Endothelial cell of umbilical vein (primary cell): ENCODE measurements around the gene FIGNL2. TPM values are rescaled to one million over a fixed set of nuclear protein-coding genes. Genes with fewer than 3 reads are reported as not detected.
A peak's percentile ranks its signal among the peaks of the same experiment; 100 is the strongest.

Source experiments
- BruUV-seq: library from RNA; stranded (reverse); fragments of 400-500 nt; replicated peaks from 2 replicates; lab custom pipeline; 2021; lab: Mats Ljungman, UMichigan
- CTCF ChIA-PET: fragments of 300-600, 350-600 bp; sonication (Branson Sonifier 250); formaldehyde crosslinking; loops from one replicate; lab custom pipeline; 2021; ENCODE audit warnings: antibody characterized with exemption, inconsistent platforms; lab: Charles Lee
- POLR2A ChIA-PET: fragments of 300-600, 350-600 bp; sonication (Branson Sonifier 250); formaldehyde crosslinking; loops from one replicate; lab custom pipeline; 2021; ENCODE audit warnings: antibody characterized with exemption, inconsistent platforms; lab: Charles Lee
- DNase-seq: peaks from one replicate; pipeline ENCODE4 v3.0.0-alpha.2; 2011; ENCODE audit warnings: low read depth, low spot score
- FAIRE-seq: peaks from 2 replicates; lab custom pipeline; 2011; peaks lifted over from hg19 to GRCh38; lab: Jason Lieb, UNC
- H2AFZ ChIP-seq: 2 replicates; pipeline ENCODE4 v1.6.0; 2012; ENCODE audit warnings: low read depth, low read length, control low read depth, inconsistent platforms
- H3K27ac ChIP-seq: 2 replicates; pipeline ENCODE4 v1.5.1; 2011; ENCODE audit warnings: low read depth, mild to moderate bottlenecking, control low read depth, low read length, moderate library complexity; ENCODE audit not compliant: insufficient read depth
- H3K27me3 ChIP-seq, 2 experiments: 2 replicates each; pipeline versions ENCODE4 v1.6.0 to v1.6.1; 2011; ENCODE audit warnings: low read length in 2 of 2, mixed read lengths in 1 of 2; ENCODE audit not compliant: control insufficient read depth in 2 of 2, insufficient read depth in 2 of 2
- H3K36me3 ChIP-seq, 2 experiments: 2 replicates in 1 of 2; 3 replicates in 1 of 2; pipeline ENCODE4 v1.5.1; 2011; ENCODE audit warnings: low read length in 2 of 2, mild to moderate bottlenecking in 1 of 2, moderate library complexity in 1 of 2; ENCODE audit not compliant: control insufficient read depth in 2 of 2, insufficient read depth in 2 of 2; ENCODE audit errors: extremely low read depth in 1 of 2
- H3K4me1 ChIP-seq: 3 replicates; pipeline ENCODE4 v1.5.1; 2011; ENCODE audit warnings: mild to moderate bottlenecking, low read length; ENCODE audit not compliant: control insufficient read depth, insufficient read depth; ENCODE audit errors: extremely low read depth
- H3K4me2 ChIP-seq: 2 replicates; pipeline ENCODE4 v1.6.1; 2011; ENCODE audit warnings: low read length, control low read depth, mixed read lengths; ENCODE audit not compliant: insufficient read depth
- H3K4me3 ChIP-seq, 3 experiments: fragments of 200-600 bp in 1 of 3; sonication (generic), shearing (Covaris generic) in 1 of 3; replicated peaks in 1 of 3; 2 replicates each; pipeline ENCODE4 v1.5.1; 2011 to 2016; ENCODE audit warnings: control low read depth in 3 of 3, low read length in 3 of 3, mild to moderate bottlenecking in 2 of 3, inconsistent platforms in 1 of 3, low read depth in 1 of 3, moderate library complexity in 1 of 3; ENCODE audit not compliant: insufficient read depth in 1 of 3
- H3K79me2 ChIP-seq: 2 replicates; pipeline ENCODE4 v1.6.0; 2012; ENCODE audit warnings: low read length, inconsistent platforms; ENCODE audit not compliant: control insufficient read depth, insufficient read depth
- H3K9ac ChIP-seq: replicated peaks from 2 replicates; pipeline ENCODE3; 2011; ENCODE audit warnings: low read length, control low read depth; ENCODE audit not compliant: insufficient read depth; ENCODE audit errors: extremely low read depth
- H3K9me1 ChIP-seq: replicated peaks from 3 replicates; pipeline ENCODE4 v1.6.0; 2011; ENCODE audit warnings: mild to moderate bottlenecking, low read length; ENCODE audit not compliant: control insufficient read depth, insufficient read depth; ENCODE audit errors: extremely low read depth
- H3K9me3 ChIP-seq: replicated peaks from 2 replicates; pipeline ENCODE4 v1.5.1; 2012; ENCODE audit warnings: low read length, inconsistent platforms; ENCODE audit not compliant: control insufficient read depth, insufficient read depth
- H4K20me1 ChIP-seq: replicated peaks from 2 replicates; pipeline ENCODE3; 2011; ENCODE audit warnings: mild to moderate bottlenecking, low read length; ENCODE audit not compliant: control insufficient read depth, insufficient read depth; ENCODE audit errors: extremely low read depth
- CTCF ChIP-seq, 2 donors: IDR thresholded peaks; 1 replicate in 1 of 2; 2 replicates in 1 of 2; pipeline ENCODE4 v1.5.1; 2011; ENCODE audit warnings: low read length in 2 of 2, mild to moderate bottlenecking in 2 of 2, moderate library complexity in 2 of 2, control low read depth in 1 of 2, inconsistent platforms in 1 of 2, low read depth in 1 of 2; ENCODE audit not compliant: insufficient read depth in 1 of 2; ENCODE audit errors: extremely low read depth in 1 of 2
- EZH2 ChIP-seq: IDR thresholded peaks from 2 replicates; pipeline ENCODE4 v1.6.1; 2012; ENCODE audit warnings: borderline replicate concordance, low read depth, mild to moderate bottlenecking, moderate library complexity, low read length, inconsistent platforms; ENCODE audit not compliant: severe bottlenecking
- FOS ChIP-seq: IDR thresholded peaks from 2 replicates; pipeline ENCODE4 v1.6.1; 2011; ENCODE audit warnings: mild to moderate bottlenecking, low read length, moderate library complexity, borderline replicate concordance; ENCODE audit not compliant: insufficient read depth
- GATA2 ChIP-seq: IDR thresholded peaks from 2 replicates; pipeline ENCODE4 v1.7.0; 2011; ENCODE audit warnings: low read depth, mild to moderate bottlenecking, moderate library complexity, mixed read lengths, low read length; ENCODE audit not compliant: insufficient read length, insufficient read depth
- JUN ChIP-seq: IDR thresholded peaks from 2 replicates; pipeline ENCODE4 v1.6.1; 2011; ENCODE audit warnings: borderline replicate concordance, low read depth; ENCODE audit not compliant: insufficient read length, insufficient read depth
- MAX ChIP-seq: IDR thresholded peaks from 2 replicates; pipeline ENCODE4 v1.6.1; 2011; ENCODE audit not compliant: insufficient read depth, insufficient read length
- MYC ChIP-seq: IDR thresholded peaks from one replicate; pipeline ENCODE4 v1.6.1; 2011; ENCODE audit warnings: mild to moderate bottlenecking, low read depth, low read length
- POLR2A ChIP-seq: IDR thresholded peaks from 2 replicates; pipeline ENCODE4 v1.6.1; 2012; ENCODE audit warnings: low read depth, mild to moderate bottlenecking, control low read depth, low read length
- POLR2AphosphoS5 ChIP-seq: IDR thresholded peaks from 2 replicates; pipeline ENCODE4 v1.6.1; 2012; ENCODE audit warnings: low read depth, mild to moderate bottlenecking, control low read depth, low read length, moderate library complexity; ENCODE audit not compliant: insufficient read depth
- dilution Hi-C: fragments of 300-500 bp; cut with MboI; formaldehyde crosslinking; loops from one replicate; pipeline ENCODE4 v1.15.0; 2019; ENCODE audit warnings: low sequenced_read_pairs; ENCODE audit not compliant: extremely low pct_ligation_motif_present
- intact Hi-C: fragments of 100-400 bp; cut with micrococcal nuclease; formaldehyde crosslinking; loops from one replicate; pipeline ENCODE4 v1.10.0; 2022
- polyA plus RNA-seq, 4 experiments: library from polyadenylated mRNA; depleted of rRNA in 3 of 4; stranded (reverse) in 3 of 4; unstranded in 1 of 4; fragments of >200 nt; gene quantifications; 2 replicates each; pipeline versions ENCODE4 v1.2.1 to v1.2.3, GENCODE V29; 2011 to 2012; ENCODE audit warnings: missing spikeins in 1 of 4
- total RNA-seq: library from RNA; stranded (reverse); gene quantifications from 2 replicates; pipeline ENCODE4 v1.2.3, GENCODE V29; 2021

The FIGNL2 gene
- total and polyA plus RNA-seq, 2 donors (not counting 3 experiments of a cell fraction or from before 2014, with no cell fraction given), result 1.4 to 2.4 TPM

- CTCF ChIA-PET, result interaction anchor here (4.4 to 6.9 kb wide), 3 partner anchors 13 to 280 kb away, joined by 21 to 52 read pairs (median 47); no protein-coding TSS in a partner anchor
- Histone ChIP-seq H3K9ac (no peak overlapping the region), H3K79me2 (no peaks in the 10 kb centered on the region), H4K20me1 (no peaks in the 10 kb centered on the region), H2AFZ (no peak overlapping the region), H3K36me3 (peaks cover 0 to 5% of the 10 kb centered on the region in 2 experiments), H3K4me3 (no peak overlapping the region), H3K9me1 (no peaks in the 10 kb centered on the region), H3K27ac (no peak overlapping the region), H3K4me1 (peaks cover 9% of the 10 kb centered on the region), H3K4me2 (no peak overlapping the region), H3K27me3 (no peaks in the 10 kb centered on the region), H3K9me3 (no peaks in the 10 kb centered on the region)
- intact Hi-C loops, result loop anchor here (5.0 kb wide), 1 partner anchor 69 kb away; no protein-coding TSS in a partner anchor
- dilution Hi-C loops, result no loop called here
- POLR2A ChIA-PET, result interaction anchor here (0.6 to 0.7 kb wide), 2 partner anchors 28 to 418 kb away, joined by 3 to 10 read pairs; no protein-coding TSS in a partner anchor
- DNase-seq, result peak; percentile 13
- FAIRE-seq, result no peak
- no TSS peak for BruUV-seq
- TF ChIP-seq POLR2A (no peak), POLR2AphosphoS5 (no peak), EZH2 (no peak), JUN (no peak), CTCF (IDR thresholded peaks at IDR 0.05; ENCODE audit: extremely low read depth in 1 of 2, insufficient read depth in 1 of 2, low read depth in 1 of 2, low read length in 2 of 2) (no peak), MAX (no peak), FOS (no peak), MYC (no peak), GATA2 (no peak)
These were observed 37.0 kb downstream of the FIGNL2 start for GRCh38 chr12:51811203-51812202.
